OCI-LY3 (cell line): ENCODE results near the gene AQP9.

Experiments used
- EZH2phosphoT487 ChIP-seq: fragments of 200-600 bp; shearing (Covaris generic); IDR thresholded peaks from 2 replicates; pipeline ENCODE4 v1.6.1; 2018; ENCODE audit warnings: antibody characterized with exemption, mixed run types, low read depth
- TF ChIP-seq, protein P1 (sequence below): fragments of 200-600, 300-600 bp; sonication (generic); IDR thresholded peaks from 2 replicates; pipeline ENCODE4 v1.5.1; 2014; ENCODE audit warnings: antibody characterized with exemption, low read length, low read depth

GRCh38 chr15:58200739-58201138 lies 62.6 kb downstream of the AQP9 start:
- TF ChIP-seq, protein P1, sequence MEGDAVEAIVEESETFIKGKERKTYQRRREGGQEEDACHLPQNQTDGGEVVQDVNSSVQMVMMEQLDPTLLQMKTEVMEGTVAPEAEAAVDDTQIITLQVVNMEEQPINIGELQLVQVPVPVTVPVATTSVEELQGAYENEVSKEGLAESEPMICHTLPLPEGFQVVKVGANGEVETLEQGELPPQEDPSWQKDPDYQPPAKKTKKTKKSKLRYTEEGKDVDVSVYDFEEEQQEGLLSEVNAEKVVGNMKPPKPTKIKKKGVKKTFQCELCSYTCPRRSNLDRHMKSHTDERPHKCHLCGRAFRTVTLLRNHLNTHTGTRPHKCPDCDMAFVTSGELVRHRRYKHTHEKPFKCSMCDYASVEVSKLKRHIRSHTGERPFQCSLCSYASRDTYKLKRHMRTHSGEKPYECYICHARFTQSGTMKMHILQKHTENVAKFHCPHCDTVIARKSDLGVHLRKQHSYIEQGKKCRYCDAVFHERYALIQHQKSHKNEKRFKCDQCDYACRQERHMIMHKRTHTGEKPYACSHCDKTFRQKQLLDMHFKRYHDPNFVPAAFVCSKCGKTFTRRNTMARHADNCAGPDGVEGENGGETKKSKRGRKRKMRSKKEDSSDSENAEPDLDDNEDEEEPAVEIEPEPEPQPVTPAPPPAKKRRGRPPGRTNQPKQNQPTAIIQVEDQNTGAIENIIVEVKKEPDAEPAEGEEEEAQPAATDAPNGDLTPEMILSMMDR: no peak
- TF ChIP-seq EZH2phosphoT487: no peak
